Uterus (tissue), 4 donors: ENCODE data around the gene ALPI. TPM values are rescaled to one million over a fixed set of nuclear protein-coding genes. Genes with fewer than 3 reads are reported as not detected.

Source experiments
- DNase-seq, 2 donors: peaks; one replicate each; pipeline ENCODE4 v3.0.0-alpha.2; 2019 to 2020
- H3K27ac ChIP-seq, 2 donors: fragments of 200-600 bp; sonication (generic); 1 replicate in 1 of 2; 2 replicates in 1 of 2; pipeline ENCODE4 v1.5.1; 2016 to 2018
- H3K27me3 ChIP-seq, 2 donors: fragments of 200-600 bp; sonication (generic); one replicate each; pipeline ENCODE4 v1.5.1; 2018 to 2019; ENCODE audit warnings: control low read depth in 1 of 2
- H3K36me3 ChIP-seq, 2 donors: fragments of 200-600 bp; sonication (generic); one replicate each; pipeline ENCODE4 v1.5.1; 2019; ENCODE audit warnings: control low read depth in 1 of 2
- H3K4me1 ChIP-seq, 2 donors: fragments of 200-600 bp; sonication (generic); one replicate each; pipeline ENCODE4 v1.5.1; 2018 to 2019; ENCODE audit warnings: control low read depth in 1 of 2
- H3K4me3 ChIP-seq, 2 donors: fragments of 200-600 bp; sonication (generic); 1 replicate in 1 of 2; 2 replicates in 1 of 2; pipeline ENCODE4 v1.5.1; 2018 to 2019; ENCODE audit warnings: mild to moderate bottlenecking in 1 of 2
- H3K9me3 ChIP-seq, 2 donors: fragments of 200-600 bp; sonication (generic); one replicate each; pipeline ENCODE4 v1.5.1; 2019; ENCODE audit warnings: control low read depth in 1 of 2
- POLR2A ChIP-seq, 2 donors: fragments of 450-650 bp; IDR thresholded peaks; one replicate each; pipeline ENCODE4 v1.6.1; 2016; ENCODE audit warnings: antibody characterized with exemption in 2 of 2, mild to moderate bottlenecking in 1 of 2, moderate library complexity in 1 of 2
- intact Hi-C: fragments of 100-400 bp; cut with DNase I; formaldehyde crosslinking; loops from one replicate; pipeline ENCODE4 v1.15.1; 2023; ENCODE audit warnings: low total_unique reads
- total RNA-seq, 4 donors: library from RNA; depleted of rRNA in 3 of 4; stranded (reverse); fragments of >200 nt in 3 of 4; gene quantifications; one replicate each; pipeline versions ENCODE4 v1.1.0 to v1.2.4, GENCODE V29; 2014 to 2023
- TF ChIP-seq, protein P1 (sequence below), 4 experiments: fragments of 200-600 bp in 2 of 4; fragments of 450-650 bp in 2 of 4; sonication (generic) in 2 of 4; IDR thresholded peaks; one replicate each; pipeline ENCODE4 v1.5.1; 2016 to 2019; ENCODE audit warnings: antibody characterized with exemption in 4 of 4, mild to moderate bottlenecking in 2 of 4, moderate library complexity in 1 of 4
- donor health status: DM: yes; HTN: yes; CAD: no.

ALPI gene
- total RNA-seq, 4 donors from 2014 or later, result not detected

DNA sequence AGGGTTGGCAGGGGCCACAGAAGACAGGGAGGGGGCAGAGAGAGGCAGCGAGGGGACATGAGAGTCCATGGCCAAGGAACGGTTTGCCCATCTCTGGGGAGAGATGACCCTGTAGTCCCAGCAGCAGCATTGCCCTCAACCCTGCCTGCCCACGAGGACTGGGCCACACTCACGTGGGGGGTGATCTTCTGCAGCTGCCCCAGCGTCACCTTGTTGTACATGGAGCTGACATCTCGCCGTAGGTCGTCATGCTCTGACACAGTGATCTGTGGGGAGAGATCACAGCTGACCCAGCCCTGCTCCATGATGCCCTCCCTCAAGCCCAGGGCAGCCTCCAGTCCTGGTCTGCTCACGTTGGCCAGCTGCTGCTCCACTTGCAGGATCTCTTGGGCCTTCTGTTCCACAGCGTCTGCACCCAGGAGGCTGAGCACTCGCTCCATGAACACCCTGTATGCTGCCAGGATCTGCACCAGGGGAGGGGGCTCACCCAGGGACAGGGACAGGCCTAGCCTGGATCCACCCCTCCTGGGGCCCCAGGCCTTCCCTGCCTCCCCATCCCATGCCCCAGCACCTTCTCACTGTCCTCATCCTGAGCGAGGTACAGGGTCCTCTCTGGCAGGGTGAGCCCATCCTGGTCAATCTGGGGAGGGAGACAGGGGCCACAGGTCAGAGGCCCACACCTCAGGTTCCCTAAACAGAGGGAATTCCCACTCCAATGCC lies 28.8 kb downstream of the ALPI start:
- Histone ChIP-seq H3K27me3 (peaks cover 3 to 17% of the 10 kb centered on the region in 2 donors), H3K4me1 (peaks cover 0 to 6% of the 10 kb centered on the region in 2 donors), H3K36me3 (no peaks in the 10 kb centered on the region), H3K9me3 (no peaks in the 10 kb centered on the region), H3K27ac (no peak overlapping the region), H3K4me3 (no peak overlapping the region)
- no peak for DNase-seq
- TF ChIP-seq POLR2A (IDR thresholded peaks at IDR 0.05), result no peak
- TF ChIP-seq, protein P1, sequence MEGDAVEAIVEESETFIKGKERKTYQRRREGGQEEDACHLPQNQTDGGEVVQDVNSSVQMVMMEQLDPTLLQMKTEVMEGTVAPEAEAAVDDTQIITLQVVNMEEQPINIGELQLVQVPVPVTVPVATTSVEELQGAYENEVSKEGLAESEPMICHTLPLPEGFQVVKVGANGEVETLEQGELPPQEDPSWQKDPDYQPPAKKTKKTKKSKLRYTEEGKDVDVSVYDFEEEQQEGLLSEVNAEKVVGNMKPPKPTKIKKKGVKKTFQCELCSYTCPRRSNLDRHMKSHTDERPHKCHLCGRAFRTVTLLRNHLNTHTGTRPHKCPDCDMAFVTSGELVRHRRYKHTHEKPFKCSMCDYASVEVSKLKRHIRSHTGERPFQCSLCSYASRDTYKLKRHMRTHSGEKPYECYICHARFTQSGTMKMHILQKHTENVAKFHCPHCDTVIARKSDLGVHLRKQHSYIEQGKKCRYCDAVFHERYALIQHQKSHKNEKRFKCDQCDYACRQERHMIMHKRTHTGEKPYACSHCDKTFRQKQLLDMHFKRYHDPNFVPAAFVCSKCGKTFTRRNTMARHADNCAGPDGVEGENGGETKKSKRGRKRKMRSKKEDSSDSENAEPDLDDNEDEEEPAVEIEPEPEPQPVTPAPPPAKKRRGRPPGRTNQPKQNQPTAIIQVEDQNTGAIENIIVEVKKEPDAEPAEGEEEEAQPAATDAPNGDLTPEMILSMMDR (IDR thresholded peaks at IDR 0.05), result no peak
- intact Hi-C loops, result no loop called here

DNA sequence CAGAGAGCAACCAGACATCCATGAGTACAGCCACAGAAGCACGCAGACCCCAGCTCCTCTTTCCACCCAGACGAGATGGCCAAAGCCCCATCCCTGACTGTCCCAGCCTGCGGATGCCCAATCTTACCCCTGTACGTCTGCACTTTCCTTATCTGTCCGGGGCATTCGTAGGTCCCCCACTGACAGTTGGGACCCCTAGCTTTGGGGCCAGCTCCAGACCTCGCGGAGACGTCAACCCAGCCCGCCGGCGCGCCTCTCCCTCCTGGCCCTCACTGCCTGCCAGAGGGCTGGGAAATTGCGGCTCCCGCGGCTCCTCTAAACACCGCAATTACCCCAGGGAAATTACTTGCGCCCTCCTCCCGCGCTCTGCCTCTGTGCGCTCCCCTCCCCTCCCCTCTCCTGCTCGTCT lies 29.4 kb downstream of the ALPI start:
- H3K9me3 ChIP-seq, result no peaks in the 10 kb centered on the region
- no peak overlapping the region for H3K27ac ChIP-seq
- no peaks in the 10 kb centered on the region for H3K36me3 ChIP-seq
- peaks cover 3 to 17% of the 10 kb centered on the region in 2 donors for H3K27me3 ChIP-seq
- TF ChIP-seq POLR2A (IDR thresholded peaks at IDR 0.05), result no peak
- TF ChIP-seq, protein P1 (IDR thresholded peaks at IDR 0.05), result no peak
- peaks cover 0 to 6% of the 10 kb centered on the region in 2 donors for H3K4me1 ChIP-seq
- no peak for DNase-seq
- intact Hi-C loops, result no loop called here
- H3K4me3 ChIP-seq, result no peak overlapping the region

GRCh38 chr2:232485757-232486557 lies 30.0 kb downstream of the ALPI start:
- Histone ChIP-seq H3K27ac (no peak overlapping the region), H3K27me3 (peaks cover 3 to 17% of the 10 kb centered on the region in 2 donors), H3K36me3 (no peaks in the 10 kb centered on the region), H3K9me3 (no peaks in the 10 kb centered on the region), H3K4me1 (peaks cover 0 to 6% of the 10 kb centered on the region in 2 donors), H3K4me3 (no peak overlapping the region)
- no peak for TF ChIP-seq POLR2A (IDR thresholded peaks at IDR 0.05)
- TF ChIP-seq, protein P1 (IDR thresholded peaks at IDR 0.05), result no peak
- DNase-seq, result no peak
- intact Hi-C loops, result no loop called here

DNA sequence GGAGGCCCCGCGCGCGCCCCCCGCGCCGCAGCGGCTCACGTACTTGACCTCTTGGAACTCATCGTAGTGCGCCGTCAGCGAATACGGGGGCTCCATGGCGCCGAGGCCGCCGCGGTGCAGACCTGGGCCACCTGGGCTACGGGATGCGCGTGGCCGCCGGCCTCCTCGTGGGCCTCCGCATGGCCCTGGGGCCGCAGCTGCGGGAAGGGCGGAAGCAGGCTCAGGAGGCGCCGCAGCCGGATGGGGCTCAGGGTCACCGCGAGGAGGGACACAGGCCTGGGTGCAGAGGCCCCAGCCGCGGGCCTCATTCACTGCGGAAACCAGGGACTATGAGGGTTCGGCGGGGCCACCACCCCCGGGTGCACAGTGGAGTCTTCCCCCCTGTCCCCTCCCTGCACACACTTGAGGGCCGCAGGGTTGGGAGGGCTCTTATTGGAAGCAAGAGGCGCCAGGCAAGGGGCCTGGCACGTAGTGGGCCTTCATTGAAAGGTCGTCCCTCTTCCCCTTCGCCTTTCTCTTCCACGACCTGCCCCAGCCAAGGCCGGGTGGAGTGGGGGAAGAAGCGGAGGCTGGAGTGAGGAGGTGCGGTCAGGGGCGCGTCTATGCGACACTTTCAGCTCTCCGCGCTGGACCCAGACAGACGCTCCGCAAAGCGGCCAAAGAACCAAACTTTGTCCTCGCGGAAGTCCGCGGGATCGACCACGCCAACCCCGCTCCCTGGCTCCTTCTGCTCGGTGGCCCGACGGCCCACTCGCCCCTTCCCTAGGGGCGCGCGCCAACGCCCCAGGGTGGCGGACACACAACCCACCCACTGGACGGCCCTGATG lies 30.8 kb downstream of the ALPI start:
- peaks cover 0 to 6% of the 10 kb centered on the region in 2 donors for H3K4me1 ChIP-seq
- TF ChIP-seq POLR2A (IDR thresholded peaks at IDR 0.05), result no peak
- TF ChIP-seq, protein P1 (IDR thresholded peaks at IDR 0.05), result no peak
- H3K27ac ChIP-seq, result no peak overlapping the region
- H3K4me3 ChIP-seq, result peak overlapping the region in 1 of 2 donors; percentile 20
- no peak for DNase-seq
- peaks cover 3 to 17% of the 10 kb centered on the region in 2 donors for H3K27me3 ChIP-seq
- H3K36me3 ChIP-seq, result no peaks in the 10 kb centered on the region
- intact Hi-C loops, result no loop called here
- H3K9me3 ChIP-seq, result no peaks in the 10 kb centered on the region
